Testis (tissue), 2 donors: ENCODE measurements around the gene MAPK1IP1L.

Experiments used
- CTCF ChIP-seq, 3 experiments: fragments of 450-650 bp in 2 of 3; fragments of 200-600 bp in 1 of 3; sonication (generic) in 1 of 3; IDR thresholded peaks; one replicate each; pipeline ENCODE4 v1.5.1; 2016 to 2019; ENCODE audit warnings: antibody characterized with exemption in 3 of 3, mild to moderate bottlenecking in 2 of 3, moderate library complexity in 1 of 3
- POLR2A ChIP-seq: fragments of 450-650 bp; IDR thresholded peaks from one replicate; pipeline ENCODE4 v1.6.1; 2017; ENCODE audit warnings: antibody characterized with exemption, mild to moderate bottlenecking, moderate library complexity

GRCh38 chr14:55071870-55072640 lies 20.6 kb downstream of the MAPK1IP1L start:
- TF ChIP-seq CTCF (IDR thresholded peaks at IDR 0.05) = no peak
- no peak for TF ChIP-seq POLR2A
